Fibroblast of lung (primary cell): ENCODE data around the gene HOXC10.

Experiments used
- CTCF ChIP-seq, 2 donors: IDR thresholded peaks in 1 of 2; conservative IDR thresholded peaks in 1 of 2; 1 replicate in 1 of 2; 2 replicates in 1 of 2; pipeline ENCODE4 v1.5.1; 2011 to 2012; ENCODE audit warnings: low read length in 2 of 2, control low read depth in 1 of 2, inconsistent platforms in 1 of 2, low read depth in 1 of 2, mild to moderate bottlenecking in 1 of 2
- EZH2 ChIP-seq: IDR thresholded peaks from 2 replicates; pipeline ENCODE4 v1.5.1; 2012; ENCODE audit warnings: low read length, control low read depth, mild to moderate bottlenecking; ENCODE audit errors: missing control alignments

GRCh38 chr12:53956251-53956887 is 28.6 kb upstream of the HOXC10 start:
- TF ChIP-seq CTCF (conservative IDR thresholded peaks at IDR 0.05 in 1 of 2, IDR thresholded peaks at IDR 0.05 in 1 of 2; ENCODE audit: low read depth in 1 of 2, low read length in 2 of 2) (no peak), EZH2 (no peak)
